ENCODE measurements around the gene RNF40.

The RNF40 gene

GRCh38 chr16:30728899-30729672, 33.0 kb upstream of the RNF40 start:
- TF ChIP-seq CTCF (IDR thresholded peaks at IDR 0.05; ENCODE audit: low read depth, low read length, missing control alignments): no peak
- H3K4me3 ChIP-seq (replicated peaks; ENCODE audit: low read depth, low read length): no peak overlapping the region
- no peak for DNase-seq (ENCODE audit: extremely low read depth, low read depth)

GRCh38 chr16:30731411-30731810, 30.7 kb upstream of the RNF40 start:
- DNase-seq (ENCODE audit: extremely low read depth, low read depth): no peak
- H3K4me3 ChIP-seq (replicated peaks; ENCODE audit: low read depth, low read length): no peak overlapping the region
- no peak for TF ChIP-seq CTCF (IDR thresholded peaks at IDR 0.05; ENCODE audit: low read depth, low read length, missing control alignments)

- TF ChIP-seq CTCF (IDR thresholded peaks at IDR 0.05; ENCODE audit: low read depth, low read length, missing control alignments): no peak
- H3K4me3 ChIP-seq (replicated peaks; ENCODE audit: low read depth, low read length): no peak overlapping the region
- no peak for DNase-seq (ENCODE audit: extremely low read depth, low read depth)
These were observed 24.9 kb upstream of the RNF40 start for GRCh38 chr16:30736995-30737793.

GRCh38 chr16:30737794-30738648, 24.1 kb upstream of the RNF40 start:
- no peak for DNase-seq (ENCODE audit: extremely low read depth, low read depth)
- no peak for TF ChIP-seq CTCF (IDR thresholded peaks at IDR 0.05; ENCODE audit: low read depth, low read length, missing control alignments)
- H3K4me3 ChIP-seq (replicated peaks; ENCODE audit: low read depth, low read length): no peak overlapping the region

- H3K4me3 ChIP-seq (replicated peaks; ENCODE audit: low read depth, low read length): no peak overlapping the region
- no peak for DNase-seq (ENCODE audit: extremely low read depth, low read depth)
- TF ChIP-seq CTCF (IDR thresholded peaks at IDR 0.05; ENCODE audit: low read depth, low read length, missing control alignments): no peak
These were observed 22.9 kb upstream of the RNF40 start for GRCh38 chr16:30738984-30739951.

Measured in HFF-Myc (cell line).